Prostate gland (tissue), 2 donors: Measurements from ENCODE around the gene FCMR. TPM values are rescaled to one million over a fixed set of nuclear protein-coding genes. Genes with fewer than 3 reads are reported as not detected.

Experiments used
- DNase-seq: peaks from one replicate; pipeline ENCODE4 v3.0.0-alpha.2; 2019; ENCODE audit warnings: low spot score
- H3K27ac ChIP-seq, 2 donors: fragments of 200-600 bp; sonication (generic); 2 replicates each; pipeline ENCODE4 v1.5.1; 2017 to 2019
- H3K27me3 ChIP-seq: fragments of 200-600 bp; sonication (generic); replicated peaks from 2 replicates; pipeline ENCODE4 v1.5.1; 2019; ENCODE audit not compliant: insufficient read depth
- H3K36me3 ChIP-seq, 2 donors: fragments of 200-600 bp; sonication (generic); 1 replicate in 1 of 2; 2 replicates in 1 of 2; pipeline versions ENCODE4 v1.5.1 to v1.8.1; 2017 to 2019
- H3K4me1 ChIP-seq: fragments of 200-600 bp; sonication (generic); replicated peaks from 2 replicates; pipeline ENCODE4 v1.5.1; 2019
- H3K4me3 ChIP-seq, 2 donors: fragments of 200-600 bp; sonication (generic); 2 replicates each; pipeline ENCODE4 v1.5.1; 2017 to 2019
- H3K9me3 ChIP-seq: fragments of 200-600 bp; sonication (generic); 2 replicates; pipeline ENCODE4 v1.5.1; 2017
- CTCF ChIP-seq, 4 experiments: fragments of 200-600 bp in 2 of 4; fragments of 450-650 bp in 2 of 4; sonication (generic) in 2 of 4; IDR thresholded peaks; 1 replicate in 3 of 4; 2 replicates in 1 of 4; pipeline ENCODE4 v1.5.1; 2016 to 2019; ENCODE audit warnings: antibody characterized with exemption in 4 of 4, mild to moderate bottlenecking in 2 of 4, moderate library complexity in 2 of 4
- POLR2A ChIP-seq: fragments of 450-650 bp; IDR thresholded peaks from one replicate; pipeline ENCODE4 v1.6.1; 2016; ENCODE audit warnings: antibody characterized with exemption, mild to moderate bottlenecking
- POLR2AphosphoS5 ChIP-seq: sonication (generic); formaldehyde crosslinking; IDR thresholded peaks from one replicate; pipeline ENCODE4 v1.6.1; 2017; ENCODE audit warnings: antibody characterized with exemption
- WGBS: methylation state at CpG from one replicate; pipeline ENCODE4 v1.1.5; 2018; 5-methylcytosine and 5-hydroxymethylcytosine counted together
- intact Hi-C: fragments of 100-400 bp; cut with DNase I; formaldehyde crosslinking; loops from one replicate; pipeline ENCODE4 v1.14.2; 2022
- total RNA-seq, 2 donors: library from RNA; depleted of rRNA; stranded (reverse); fragments of >200 nt; gene quantifications; one replicate each; pipeline ENCODE4 v1.1.0, GENCODE V29; 2016

The FCMR gene
- total RNA-seq, 2 donors from 2014 or later: 1.7 to 2.2 TPM

- H3K27me3 ChIP-seq: no peaks in the 10 kb centered on the region
- H3K27ac ChIP-seq: no peak overlapping the region
- no peak for TF ChIP-seq CTCF (IDR thresholded peaks at IDR 0.05)
- TF ChIP-seq POLR2A: no peak
- no peak for TF ChIP-seq POLR2AphosphoS5
- 95% methylated on average over 4 of the region's 4 CpGs for WGBS
- H3K9me3 ChIP-seq: no peaks in the 10 kb centered on the region
- intact Hi-C loops: no loop called here
- H3K36me3 ChIP-seq: no peaks in the 10 kb centered on the region
- H3K4me3 ChIP-seq: no peak overlapping the region
- no peak for DNase-seq
- H3K4me1 ChIP-seq: no peaks in the 10 kb centered on the region
These were observed 24.0 kb upstream of the FCMR start for GRCh38 chr1:206945779-206946178.

- Histone ChIP-seq H3K4me1 (no peaks in the 10 kb centered on the region), H3K9me3 (no peaks in the 10 kb centered on the region), H3K4me3 (no peak overlapping the region), H3K36me3 (no peaks in the 10 kb centered on the region), H3K27me3 (no peaks in the 10 kb centered on the region), H3K27ac (no peak overlapping the region)
- TF ChIP-seq POLR2A (no peak), POLR2AphosphoS5 (no peak), CTCF (IDR thresholded peaks at IDR 0.05) (no peak)
- DNase-seq: no peak
- intact Hi-C loops: no loop called here
- 74% methylated on average over 5 of the region's 5 CpGs for WGBS
These were observed 23.0 kb upstream of the FCMR start for GRCh38 chr1:206944703-206945102.

GRCh38 chr1:206941766-206942418 lies 20.2 kb upstream of the FCMR start:
- no peak for DNase-seq
- Histone ChIP-seq H3K4me3 (no peak overlapping the region), H3K9me3 (no peaks in the 10 kb centered on the region), H3K27me3 (no peaks in the 10 kb centered on the region), H3K36me3 (no peaks in the 10 kb centered on the region), H3K4me1 (no peaks in the 10 kb centered on the region), H3K27ac (no peak overlapping the region)
- intact Hi-C loops: no loop called here
- WGBS: 16% methylated on average over 6 of the region's 6 CpGs
- TF ChIP-seq CTCF (IDR thresholded peaks at IDR 0.05): no peak
- TF ChIP-seq POLR2A: no peak
- TF ChIP-seq POLR2AphosphoS5: no peak

- Histone ChIP-seq H3K27ac (no peak overlapping the region), H3K36me3 (no peaks in the 10 kb centered on the region), H3K4me3 (no peak overlapping the region), H3K9me3 (no peaks in the 10 kb centered on the region), H3K4me1 (no peaks in the 10 kb centered on the region), H3K27me3 (no peaks in the 10 kb centered on the region)
- WGBS: 98% methylated on average over 3 of the region's 3 CpGs
- DNase-seq: no peak
- intact Hi-C loops: no loop called here
- TF ChIP-seq POLR2AphosphoS5 (no peak), POLR2A (no peak), CTCF (IDR thresholded peaks at IDR 0.05) (no peak)
These were observed 18.8 kb upstream of the FCMR start for GRCh38 chr1:206940588-206940936.

GRCh38 chr1:206939841-206940587 lies 18.3 kb upstream of the FCMR start:
- intact Hi-C loops: no loop called here
- no peaks in the 10 kb centered on the region for H3K36me3 ChIP-seq
- H3K9me3 ChIP-seq: no peaks in the 10 kb centered on the region
- no peaks in the 10 kb centered on the region for H3K4me1 ChIP-seq
- no peaks in the 10 kb centered on the region for H3K27me3 ChIP-seq
- 46% methylated on average over 9 of the region's 9 CpGs for WGBS
- H3K4me3 ChIP-seq: no peak overlapping the region
- TF ChIP-seq POLR2A: no peak
- DNase-seq: peak; percentile 26
- H3K27ac ChIP-seq: no peak overlapping the region
